Measurements from ENCODE around the gene RNASEH2A. TPM values are rescaled to one million over a fixed set of nuclear protein-coding genes. Genes with fewer than 3 reads are reported as not detected.

Gene RNASEH2A
- total and polyA plus RNA-seq, 2 of the 13 experiments (the other 11 are each of a cell fraction or from before 2014, with no cell fraction given): 25.1 to 35.8 TPM

GRCh38 chr19:12792051-12792852 lies 14.1 kb upstream of the RNASEH2A start (continued):
- TF ChIP-seq ZKSCAN1 (IDR thresholded peaks at IDR 0.05; ENCODE audit: low read length) (no peak), MAF1 (CRISPR knock-in tag; IDR thresholded peaks at IDR 0.05; ENCODE audit: borderline replicate concordance) (no peak), CSRNP1 (CRISPR knock-in tag; IDR thresholded peaks at IDR 0.05) (0 out of 2 replicates have a peak, but pooled peaks have one; percentile 64), ZFP36 (IDR thresholded peaks at IDR 0.05; ENCODE audit: borderline replicate concordance, low read depth, low read length, partially characterized antibody) (no peak), RFXANK (CRISPR knock-in tag; IDR thresholded peaks at IDR 0.05) (no peak), GPN1 (CRISPR knock-in tag; IDR thresholded peaks at IDR 0.05; ENCODE audit: borderline replicate concordance) (no peak; the same call in 1 of the 2 replicates), SUZ12 (IDR thresholded peaks at IDR 0.05; ENCODE audit: low read depth, low read length) (no peak), ISL2 (CRISPR knock-in tag; IDR thresholded peaks at IDR 0.05) (peak; percentile 36; the same call in 1 of the 2 replicates), TEAD3 (CRISPR knock-in tag; optimal IDR thresholded peaks at IDR 0.05; ENCODE audit: borderline replicate concordance) (peak; percentile 22), ATM (IDR thresholded peaks at IDR 0.05; ENCODE audit: borderline replicate concordance) (no peak), PHF20 (CRISPR knock-in tag; IDR thresholded peaks at IDR 0.05) (peak; percentile 66), ZBTB21 (CRISPR knock-in tag; IDR thresholded peaks at IDR 0.05) (no peak), TFE3 (CRISPR knock-in tag; IDR thresholded peaks at IDR 0.05) (0 out of 2 replicates have a peak, but pooled peaks have one; percentile 17), HNRNPLL (IDR thresholded peaks at IDR 0.05; ENCODE audit: low read depth, low read length, poor library complexity, severe bottlenecking) (peak; percentile 58), NFE2 (CRISPR knock-in tag; IDR thresholded peaks at IDR 0.05) (no peak), KAT2B (IDR thresholded peaks at IDR 0.05; ENCODE audit: borderline replicate concordance, low read depth, low read length) (no peak), CERS6 (CRISPR knock-in tag; IDR thresholded peaks at IDR 0.05) (no peak; the same call in 1 of the 2 replicates), FIP1L1 (IDR thresholded peaks at IDR 0.05; ENCODE audit: borderline replicate concordance, insufficient read depth, low read depth, low read length) (no peak), FOSL2 (CRISPR knock-in tag; IDR thresholded peaks at IDR 0.05) (peak; percentile 39; the same call in 1 of the 2 replicates), ZNF768 (CRISPR knock-in tag; IDR thresholded peaks at IDR 0.05) (0 out of 2 replicates have a peak, but pooled peaks have one; percentile 21), KDM1A (CRISPR knock-in tag; IDR thresholded peaks at IDR 0.05) (no peak), TFDP2 (CRISPR knock-in tag; IDR thresholded peaks at IDR 0.05) (peak; percentile 80), ZFY (CRISPR knock-in tag; IDR thresholded peaks at IDR 0.05) (peak; percentile 72), NFRKB (IDR thresholded peaks at IDR 0.05) (no peak), SRSF1 (optimal IDR thresholded peaks at IDR 0.05; ENCODE audit: low read depth, low read length) (no peak), CREB1 (IDR thresholded peaks at IDR 0.05) (no peak), CREB1 (CRISPR knock-in tag; IDR thresholded peaks at IDR 0.05) (no peak), MED8 (CRISPR knock-in tag; IDR thresholded peaks at IDR 0.05; ENCODE audit: insufficient replicate concordance) (peak; percentile 54)
